ENCODE measurements around the gene PRELID1. TPM values are rescaled to one million over a fixed set of nuclear protein-coding genes. Genes with fewer than 3 reads are reported as not detected.

PRELID1 gene
- total and polyA plus RNA-seq, 4 donors = 43.3 to 236 (median 133) TPM

- ATAC-seq (ENCODE audit: insufficient read depth, low FRiP score) = no peak
- no peak overlapping the region for H3K4me3 ChIP-seq
- no peak overlapping the region for H3K27ac ChIP-seq (ENCODE audit: low read depth in 1 of 2, low read length in 1 of 2)
- TF ChIP-seq, protein P1, sequence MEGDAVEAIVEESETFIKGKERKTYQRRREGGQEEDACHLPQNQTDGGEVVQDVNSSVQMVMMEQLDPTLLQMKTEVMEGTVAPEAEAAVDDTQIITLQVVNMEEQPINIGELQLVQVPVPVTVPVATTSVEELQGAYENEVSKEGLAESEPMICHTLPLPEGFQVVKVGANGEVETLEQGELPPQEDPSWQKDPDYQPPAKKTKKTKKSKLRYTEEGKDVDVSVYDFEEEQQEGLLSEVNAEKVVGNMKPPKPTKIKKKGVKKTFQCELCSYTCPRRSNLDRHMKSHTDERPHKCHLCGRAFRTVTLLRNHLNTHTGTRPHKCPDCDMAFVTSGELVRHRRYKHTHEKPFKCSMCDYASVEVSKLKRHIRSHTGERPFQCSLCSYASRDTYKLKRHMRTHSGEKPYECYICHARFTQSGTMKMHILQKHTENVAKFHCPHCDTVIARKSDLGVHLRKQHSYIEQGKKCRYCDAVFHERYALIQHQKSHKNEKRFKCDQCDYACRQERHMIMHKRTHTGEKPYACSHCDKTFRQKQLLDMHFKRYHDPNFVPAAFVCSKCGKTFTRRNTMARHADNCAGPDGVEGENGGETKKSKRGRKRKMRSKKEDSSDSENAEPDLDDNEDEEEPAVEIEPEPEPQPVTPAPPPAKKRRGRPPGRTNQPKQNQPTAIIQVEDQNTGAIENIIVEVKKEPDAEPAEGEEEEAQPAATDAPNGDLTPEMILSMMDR (IDR thresholded peaks at IDR 0.05; ENCODE audit: control extremely low read depth, extremely low read depth) = no peak
- H3K27me3 ChIP-seq (ENCODE audit: control insufficient read depth in 3 of 3, insufficient read depth in 3 of 3, low read length in 2 of 3) = no peaks in the 10 kb centered on the region
- H3K9ac ChIP-seq (ENCODE audit: insufficient read depth in 1 of 2, low read length in 2 of 2) = no peak overlapping the region
- peaks cover 22 to 33% (median 25%) of the 10 kb centered on the region in 4 donors for H3K36me3 ChIP-seq (ENCODE audit: control insufficient read depth in 4 of 4, insufficient read depth in 4 of 4, low read length in 4 of 4)
- no peaks in the 10 kb centered on the region for H3K9me3 ChIP-seq (ENCODE audit: control insufficient read depth in 4 of 4, insufficient read depth in 3 of 4, low read length in 3 of 4)
- no peaks in the 10 kb centered on the region for H3K4me1 ChIP-seq (ENCODE audit: control insufficient read depth in 5 of 5, insufficient read depth in 5 of 5, low read length in 5 of 5)
- 92 to 96% methylated on average over 7 of the region's 7 CpGs for WGBS, 2 donors
- no peak for DNase-seq
Measured at GRCh38 chr5:177260961-177261360, 42.6 kb upstream of the PRELID1 start.

DNA sequence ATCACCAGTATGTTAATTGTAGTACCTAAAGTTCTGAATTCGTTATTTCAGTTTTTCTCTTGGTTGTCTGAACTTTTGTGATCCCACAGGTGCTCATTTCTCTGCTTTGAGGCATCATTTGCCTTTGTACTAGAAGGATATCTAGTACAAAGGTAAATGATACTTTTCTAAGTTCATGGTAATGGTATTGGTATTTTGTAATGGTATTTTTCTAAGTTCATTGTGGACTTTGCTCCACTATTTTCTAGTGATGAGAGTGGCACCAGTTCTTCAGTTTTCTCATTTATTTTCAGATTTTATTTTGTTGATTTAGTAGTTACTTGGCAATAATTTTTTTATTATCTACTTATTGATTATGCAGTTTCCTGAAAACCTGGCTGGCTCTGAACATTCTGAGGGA, 42.1 kb upstream of the PRELID1 start:
- H3K36me3 ChIP-seq (ENCODE audit: control insufficient read depth in 4 of 4, insufficient read depth in 4 of 4, low read length in 4 of 4) = peaks cover 21 to 38% (median 25%) of the 10 kb centered on the region in 4 donors
- TF ChIP-seq, protein P1 (IDR thresholded peaks at IDR 0.05; ENCODE audit: control extremely low read depth, extremely low read depth) = no peak
- no peaks in the 10 kb centered on the region for H3K27me3 ChIP-seq (ENCODE audit: control insufficient read depth in 3 of 3, insufficient read depth in 3 of 3, low read length in 2 of 3)
- no peak overlapping the region for H3K27ac ChIP-seq (ENCODE audit: low read depth in 1 of 2, low read length in 1 of 2)
- no peak overlapping the region for H3K9ac ChIP-seq (ENCODE audit: insufficient read depth in 1 of 2, low read length in 2 of 2)
- no peaks in the 10 kb centered on the region for H3K9me3 ChIP-seq (ENCODE audit: control insufficient read depth in 4 of 4, insufficient read depth in 3 of 4, low read length in 3 of 4)
- DNase-seq (no peak), ATAC-seq (ENCODE audit: insufficient read depth, low FRiP score) (no peak)
- no peaks in the 10 kb centered on the region for H3K4me1 ChIP-seq (ENCODE audit: control insufficient read depth in 5 of 5, insufficient read depth in 5 of 5, low read length in 5 of 5)
- WGBS, 2 donors = 89 to 99% methylated on average over 1 of the region's 1 CpG
- H3K4me3 ChIP-seq = no peak overlapping the region

DNA sequence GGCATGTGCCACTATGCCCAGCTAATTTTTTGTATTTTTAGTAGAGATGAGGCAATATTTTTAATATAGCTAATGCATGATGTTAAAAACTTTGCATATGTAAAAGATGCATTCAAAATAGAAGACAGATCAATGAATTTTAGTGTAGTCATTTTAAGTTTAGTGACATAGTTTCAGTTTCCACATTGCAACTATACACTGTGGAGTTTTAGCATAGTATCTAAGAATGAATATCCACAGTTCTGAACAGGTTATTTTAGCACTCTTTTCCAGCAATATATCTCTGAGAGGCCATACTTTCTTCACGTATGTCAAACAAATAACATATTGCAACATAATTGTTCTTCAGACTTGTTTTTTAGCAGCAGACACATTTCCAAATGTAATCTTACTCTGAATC, 39.4 kb upstream of the PRELID1 start:
- TF ChIP-seq, protein P1 (IDR thresholded peaks at IDR 0.05; ENCODE audit: control extremely low read depth, extremely low read depth) = no peak

GRCh38 chr5:177265395-177265794, 38.2 kb upstream of the PRELID1 start:
- Histone ChIP-seq H3K27me3 (ENCODE audit: control insufficient read depth in 3 of 3, insufficient read depth in 3 of 3, low read length in 2 of 3) (peaks cover 0 to 2% (median 0%) of the 10 kb centered on the region in 3 donors), H3K9ac (ENCODE audit: insufficient read depth in 1 of 2, low read length in 2 of 2) (no peak overlapping the region), H3K36me3 (ENCODE audit: control insufficient read depth in 4 of 4, insufficient read depth in 4 of 4, low read length in 4 of 4) (peaks cover 17 to 55% (median 27%) of the 10 kb centered on the region in 4 donors), H3K27ac (ENCODE audit: low read depth in 1 of 2, low read length in 1 of 2) (no peak overlapping the region), H3K9me3 (ENCODE audit: control insufficient read depth in 4 of 4, insufficient read depth in 3 of 4, low read length in 3 of 4) (no peaks in the 10 kb centered on the region), H3K4me1 (ENCODE audit: control insufficient read depth in 5 of 5, insufficient read depth in 5 of 5, low read length in 5 of 5) (no peaks in the 10 kb centered on the region), H3K4me3 (no peak overlapping the region)
- TF ChIP-seq, protein P1 (IDR thresholded peaks at IDR 0.05; ENCODE audit: control extremely low read depth, extremely low read depth) = no peak
- WGBS, 2 donors = 93 to 97% methylated on average over 16 of the region's 16 CpGs
- ATAC-seq (ENCODE audit: insufficient read depth, low FRiP score) (no peak), DNase-seq (no peak)

More for the DNA sequence above, 39.4 kb upstream of the PRELID1 start:
- Histone ChIP-seq H3K4me3 (no peak overlapping the region), H3K9ac (ENCODE audit: insufficient read depth in 1 of 2, low read length in 2 of 2) (no peak overlapping the region), H3K27me3 (ENCODE audit: control insufficient read depth in 3 of 3, insufficient read depth in 3 of 3, low read length in 2 of 3) (peaks cover 0 to 2% (median 0%) of the 10 kb centered on the region in 3 donors), H3K9me3 (ENCODE audit: control insufficient read depth in 4 of 4, insufficient read depth in 3 of 4, low read length in 3 of 4) (no peaks in the 10 kb centered on the region), H3K36me3 (ENCODE audit: control insufficient read depth in 4 of 4, insufficient read depth in 4 of 4, low read length in 4 of 4) (peaks cover 20 to 52% (median 22%) of the 10 kb centered on the region in 4 donors), H3K27ac (ENCODE audit: low read depth in 1 of 2, low read length in 1 of 2) (no peak overlapping the region), H3K4me1 (ENCODE audit: control insufficient read depth in 5 of 5, insufficient read depth in 5 of 5, low read length in 5 of 5) (no peaks in the 10 kb centered on the region)
- WGBS, 2 donors = 59 to 66% methylated on average over 1 of the region's 1 CpG
- no peak for DNase-seq
- ATAC-seq (ENCODE audit: insufficient read depth, low FRiP score) = no peak
